ENCODE measurements around the gene ST3GAL6.

GRCh38 chr3:98721776-98722175 is 41.4 kb upstream of the ST3GAL6 start:
- TF ChIP-seq POLR2AphosphoS5 (IDR thresholded peaks at IDR 0.05; ENCODE audit: low read depth), result no peak
- TF ChIP-seq, protein P1, sequence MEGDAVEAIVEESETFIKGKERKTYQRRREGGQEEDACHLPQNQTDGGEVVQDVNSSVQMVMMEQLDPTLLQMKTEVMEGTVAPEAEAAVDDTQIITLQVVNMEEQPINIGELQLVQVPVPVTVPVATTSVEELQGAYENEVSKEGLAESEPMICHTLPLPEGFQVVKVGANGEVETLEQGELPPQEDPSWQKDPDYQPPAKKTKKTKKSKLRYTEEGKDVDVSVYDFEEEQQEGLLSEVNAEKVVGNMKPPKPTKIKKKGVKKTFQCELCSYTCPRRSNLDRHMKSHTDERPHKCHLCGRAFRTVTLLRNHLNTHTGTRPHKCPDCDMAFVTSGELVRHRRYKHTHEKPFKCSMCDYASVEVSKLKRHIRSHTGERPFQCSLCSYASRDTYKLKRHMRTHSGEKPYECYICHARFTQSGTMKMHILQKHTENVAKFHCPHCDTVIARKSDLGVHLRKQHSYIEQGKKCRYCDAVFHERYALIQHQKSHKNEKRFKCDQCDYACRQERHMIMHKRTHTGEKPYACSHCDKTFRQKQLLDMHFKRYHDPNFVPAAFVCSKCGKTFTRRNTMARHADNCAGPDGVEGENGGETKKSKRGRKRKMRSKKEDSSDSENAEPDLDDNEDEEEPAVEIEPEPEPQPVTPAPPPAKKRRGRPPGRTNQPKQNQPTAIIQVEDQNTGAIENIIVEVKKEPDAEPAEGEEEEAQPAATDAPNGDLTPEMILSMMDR (IDR thresholded peaks at IDR 0.05; ENCODE audit: insufficient read depth, low read length), result no peak
- no peak for TF ChIP-seq GABPA (IDR thresholded peaks at IDR 0.05; ENCODE audit: low read depth)
- TF ChIP-seq REST (IDR thresholded peaks at IDR 0.05; ENCODE audit: insufficient replicate concordance, low read depth), result no peak

All from HL-60 (cell line).